Sigmoid colon (tissue), 4 donors: ENCODE data around the gene DAGLB.

Experiments
- EP300 ChIP-seq, 4 donors: sonication (generic); formaldehyde crosslinking; IDR thresholded peaks; one replicate each; pipeline ENCODE4 v1.6.1; 2017; ENCODE audit warnings: antibody characterized with exemption in 4 of 4
- POLR2A ChIP-seq, 2 donors: fragments of 450-650 bp; IDR thresholded peaks; one replicate each; pipeline ENCODE4 v1.6.1; 2016; ENCODE audit warnings: antibody characterized with exemption in 2 of 2, mild to moderate bottlenecking in 2 of 2, moderate library complexity in 2 of 2
- POLR2AphosphoS5 ChIP-seq, 4 donors: sonication (generic); formaldehyde crosslinking; IDR thresholded peaks; one replicate each; pipeline ENCODE4 v1.6.1; 2017; ENCODE audit warnings: antibody characterized with exemption in 4 of 4
- TF ChIP-seq, protein P1 (sequence below), 4 experiments: fragments of 450-650 bp in 3 of 4; fragments of 200-600 bp in 1 of 4; IDR thresholded peaks; one replicate each; pipeline ENCODE4 v1.5.1; 2016 to 2019; ENCODE audit warnings: antibody characterized with exemption in 4 of 4, mild to moderate bottlenecking in 3 of 4, moderate library complexity in 2 of 4

DNA sequence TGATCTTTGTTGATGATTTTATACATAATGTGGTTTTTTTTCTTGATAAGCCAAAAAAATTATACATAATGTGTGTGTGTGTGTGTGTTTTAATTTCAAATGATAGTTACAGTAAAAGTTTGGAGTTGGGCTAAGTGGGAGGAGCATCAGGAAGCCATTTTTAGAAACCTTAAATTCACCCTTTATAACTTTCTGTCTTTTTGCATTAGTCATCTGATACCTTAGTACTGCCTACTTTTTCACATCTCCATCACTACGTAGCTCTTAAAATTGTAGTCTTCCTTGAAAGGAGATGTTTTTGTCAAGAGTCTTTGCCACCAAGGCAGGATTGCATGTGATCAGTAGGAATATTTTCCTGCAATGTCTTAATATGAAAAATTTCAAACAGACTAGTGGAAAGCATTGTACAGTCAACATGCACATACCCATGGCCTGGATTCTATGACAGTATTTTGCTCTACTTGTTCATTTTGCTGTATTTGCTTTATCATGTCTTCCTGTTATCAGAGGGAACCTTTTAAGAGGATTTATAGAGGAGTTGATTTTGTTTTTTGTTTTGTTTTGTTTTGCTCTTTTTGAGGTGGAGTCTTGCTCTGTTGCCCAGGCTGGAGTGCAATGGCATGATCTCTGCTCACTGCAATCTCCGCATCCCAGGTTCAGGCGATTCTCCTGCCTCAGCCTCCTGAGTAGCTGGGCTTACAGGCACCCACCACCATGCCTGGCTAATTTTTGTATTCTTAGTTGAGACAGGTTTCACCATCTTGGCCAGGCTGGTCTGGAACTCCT lies 67.3 kb downstream of the DAGLB start:
- TF ChIP-seq, protein P1, sequence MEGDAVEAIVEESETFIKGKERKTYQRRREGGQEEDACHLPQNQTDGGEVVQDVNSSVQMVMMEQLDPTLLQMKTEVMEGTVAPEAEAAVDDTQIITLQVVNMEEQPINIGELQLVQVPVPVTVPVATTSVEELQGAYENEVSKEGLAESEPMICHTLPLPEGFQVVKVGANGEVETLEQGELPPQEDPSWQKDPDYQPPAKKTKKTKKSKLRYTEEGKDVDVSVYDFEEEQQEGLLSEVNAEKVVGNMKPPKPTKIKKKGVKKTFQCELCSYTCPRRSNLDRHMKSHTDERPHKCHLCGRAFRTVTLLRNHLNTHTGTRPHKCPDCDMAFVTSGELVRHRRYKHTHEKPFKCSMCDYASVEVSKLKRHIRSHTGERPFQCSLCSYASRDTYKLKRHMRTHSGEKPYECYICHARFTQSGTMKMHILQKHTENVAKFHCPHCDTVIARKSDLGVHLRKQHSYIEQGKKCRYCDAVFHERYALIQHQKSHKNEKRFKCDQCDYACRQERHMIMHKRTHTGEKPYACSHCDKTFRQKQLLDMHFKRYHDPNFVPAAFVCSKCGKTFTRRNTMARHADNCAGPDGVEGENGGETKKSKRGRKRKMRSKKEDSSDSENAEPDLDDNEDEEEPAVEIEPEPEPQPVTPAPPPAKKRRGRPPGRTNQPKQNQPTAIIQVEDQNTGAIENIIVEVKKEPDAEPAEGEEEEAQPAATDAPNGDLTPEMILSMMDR (IDR thresholded peaks at IDR 0.05): no peak
- TF ChIP-seq POLR2A (IDR thresholded peaks at IDR 0.05) (no peak), POLR2AphosphoS5 (IDR thresholded peaks at IDR 0.05) (no peak), EP300 (IDR thresholded peaks at IDR 0.05) (no peak)
